ENCODE measurements around the gene RPGR. TPM values are rescaled to one million over a fixed set of nuclear protein-coding genes. Genes with fewer than 3 reads are reported as not detected.

Gene RPGR
- polyA plus RNA-seq, 3 donors: 4.3 to 10.9 (median 5.1) TPM

- H3K36me3 Mint-ChIP-seq: peaks cover 21 to 26% of the 10 kb centered on the region in 2 donors
- intact Hi-C loops (cut with micrococcal nuclease): no loop called here
Observed at GRCh38 chrX:38315186-38315585, 12.1 kb downstream of the RPGR start.

GRCh38 chrX:38313190-38313589 is 14.1 kb downstream of the RPGR start:
- H3K27me3 Mint-ChIP-seq (ENCODE audit: low read depth in 3 of 3): peaks cover 0 to 6% (median 1%) of the 10 kb centered on the region in 3 donors
- H3K36me3 Mint-ChIP-seq: peaks cover 24 to 27% of the 10 kb centered on the region in 2 donors
- no peak overlapping the region for H3K9ac ChIP-seq (ENCODE audit: insufficient read depth, low read length, poor library complexity, severe bottlenecking)
- no peaks in the 10 kb centered on the region for H3K27me3 ChIP-seq (ENCODE audit: control insufficient read depth in 2 of 2, insufficient read depth in 2 of 2, low read length in 2 of 2)
- H3K9me3 Mint-ChIP-seq: no peaks in the 10 kb centered on the region
- no peaks in the 10 kb centered on the region for H4K20me1 ChIP-seq (ENCODE audit: insufficient read depth, low read length)
- WGBS (ENCODE audit: insufficient coverage): no CpG with 5 or more reads among the region's 4 CpGs
- no peak overlapping the region for H2AFZ ChIP-seq (ENCODE audit: insufficient read depth, low read depth, low read length, poor library complexity, severe bottlenecking)
- no peak overlapping the region for H3K4me3 Mint-ChIP-seq
- H3K36me3 ChIP-seq (replicated peaks in 1 of 2; ENCODE audit: control insufficient read depth in 1 of 2, insufficient read depth in 2 of 2, low read length in 2 of 2): peaks cover 15 to 33% of the 10 kb centered on the region in 2 donors
- DNase-seq: no peak
- H3K4me1 ChIP-seq (ENCODE audit: control insufficient read depth in 1 of 2, insufficient read depth in 2 of 2, low read length in 2 of 2): no peaks in the 10 kb centered on the region
- no peaks in the 10 kb centered on the region for H3K79me2 ChIP-seq (ENCODE audit: insufficient read depth, low read length)
- H3K9me3 ChIP-seq (replicated peaks in 1 of 2; ENCODE audit: control insufficient read depth in 1 of 2, insufficient read depth in 1 of 2, low read length in 2 of 2): no peaks in the 10 kb centered on the region
- no peaks in the 10 kb centered on the region for H3K4me1 Mint-ChIP-seq
- H3K27ac Mint-ChIP-seq: no peak overlapping the region
- no peak overlapping the region for H3K27ac ChIP-seq (ENCODE audit: low read depth in 1 of 2, low read length in 2 of 2)
- no peak overlapping the region for H3K4me2 ChIP-seq (replicated peaks; ENCODE audit: extremely low read depth, low read length, poor library complexity, severe bottlenecking)
- no peak for TF ChIP-seq CTCF (IDR thresholded peaks at IDR 0.05)
- intact Hi-C loops (cut with micrococcal nuclease): no loop called here
- no peak overlapping the region for H3K4me3 ChIP-seq (replicated peaks in 1 of 3; ENCODE audit: low read depth in 2 of 3, low read length in 3 of 3)

More at GRCh38 chrX:38315186-38315585, 12.1 kb downstream of the RPGR start:
- no CpG with 5 or more reads among the region's 7 CpGs for WGBS (ENCODE audit: insufficient coverage)
- Histone ChIP-seq H2AFZ (ENCODE audit: insufficient read depth, low read depth, low read length, poor library complexity, severe bottlenecking) (no peak overlapping the region), H3K9me3 (replicated peaks in 1 of 2; ENCODE audit: control insufficient read depth in 1 of 2, insufficient read depth in 1 of 2, low read length in 2 of 2) (no peaks in the 10 kb centered on the region), H3K79me2 (ENCODE audit: insufficient read depth, low read length) (no peaks in the 10 kb centered on the region), H4K20me1 (ENCODE audit: insufficient read depth, low read length) (no peaks in the 10 kb centered on the region), H3K27me3 (ENCODE audit: control insufficient read depth in 2 of 2, insufficient read depth in 2 of 2, low read length in 2 of 2) (no peaks in the 10 kb centered on the region), H3K4me2 (replicated peaks; ENCODE audit: extremely low read depth, low read length, poor library complexity, severe bottlenecking) (no peak overlapping the region), H3K27ac (ENCODE audit: low read depth in 1 of 2, low read length in 2 of 2) (no peak overlapping the region), H3K4me3 (replicated peaks in 1 of 3; ENCODE audit: low read depth in 2 of 3, low read length in 3 of 3) (no peak overlapping the region), H3K4me1 (ENCODE audit: control insufficient read depth in 1 of 2, insufficient read depth in 2 of 2, low read length in 2 of 2) (no peaks in the 10 kb centered on the region), H3K36me3 (replicated peaks in 1 of 2; ENCODE audit: control insufficient read depth in 1 of 2, insufficient read depth in 2 of 2, low read length in 2 of 2) (peaks cover 15 to 25% of the 10 kb centered on the region in 2 donors), H3K9ac (ENCODE audit: insufficient read depth, low read length, poor library complexity, severe bottlenecking) (no peak overlapping the region)
- no peak for DNase-seq
- TF ChIP-seq CTCF (IDR thresholded peaks at IDR 0.05): no peak
- Mint-ChIP-seq H3K4me3 (no peak overlapping the region), H3K4me1 (no peaks in the 10 kb centered on the region), H3K27ac (peak overlapping the region in 1 of 7 donors; percentile 12), H3K27me3 (ENCODE audit: low read depth in 3 of 3) (peaks cover 0 to 4% (median 1%) of the 10 kb centered on the region in 3 donors), H3K9me3 (no peaks in the 10 kb centered on the region)

Measured in CD14-positive monocyte (primary cell).